ENCODE results near the gene SKA1. TPM values are rescaled to one million over a fixed set of nuclear protein-coding genes. Genes with fewer than 3 reads are reported as not detected.
A peak's percentile ranks its signal among the peaks of the same experiment; 100 is the strongest.

Gene SKA1
- total RNA-seq, 1 experiment from 2014 or later: 20.6 TPM

- Mint-ChIP-seq H3K36me3 (ENCODE audit: insufficient read depth in 1 of 3, low read depth in 3 of 3) (peaks cover 11 to 28% (median 16%) of the 10 kb centered on the region in 3 experiments), H3K27ac (peak overlapping the region in 1 of 3 experiments; percentile 27; a peak in 1 of 7 replicates), H3K4me3 (no peak overlapping the region), H3K4me1 (peaks cover 19 to 20% of the 10 kb centered on the region in 2 experiments), H3K27me3 (ENCODE audit: low read depth) (no peaks in the 10 kb centered on the region; the same call in 1 of the 2 replicates), H3K9me3 (peaks cover 30 to 35% of the 10 kb centered on the region in 2 experiments)
- H3K79me2 ChIP-seq (ENCODE audit: insufficient read depth, low read length): no peaks in the 10 kb centered on the region
- H3K4me2 ChIP-seq (ENCODE audit: insufficient read depth, insufficient read length, low read length): no peak overlapping the region
- H4K91ac ChIP-seq (ENCODE audit: insufficient read length, low read depth, low read length): no peak overlapping the region
- WGBS (ENCODE audit: extremely low coverage, insufficient read length, low lambda C conversion rate): no CpG with 5 or more reads among the region's 4 CpGs
- no peaks in the 10 kb centered on the region for H3K23me2 ChIP-seq (ENCODE audit: insufficient read length, low read depth, low read length, poor library complexity, severe bottlenecking)
- no peaks in the 10 kb centered on the region for H3K79me1 ChIP-seq (ENCODE audit: insufficient read depth, low read depth, low read length, poor library complexity, severe bottlenecking)
- H3K4me1 ChIP-seq (ENCODE audit: insufficient read depth, low read length): no peaks in the 10 kb centered on the region
- H3K23ac ChIP-seq (ENCODE audit: insufficient read length, low read depth, low read length): no peak overlapping the region
- H4K20me1 ChIP-seq (ENCODE audit: control insufficient read depth, insufficient read depth, insufficient read length): no peaks in the 10 kb centered on the region
- no peak overlapping the region for H2BK5ac ChIP-seq (ENCODE audit: insufficient read length, low read length)
- no peak overlapping the region for H2BK15ac ChIP-seq (ENCODE audit: low read depth, low read length)
- H2AFZ ChIP-seq (ENCODE audit: low read length): no peak overlapping the region
- no peak overlapping the region for H3T11ph ChIP-seq (ENCODE audit: low read length)
- H2BK12ac ChIP-seq (ENCODE audit: insufficient read length, low read depth, low read length): no peak overlapping the region
- no peak overlapping the region for H3K9ac ChIP-seq (ENCODE audit: extremely low read depth, insufficient read length, low read length)
- DNase-seq: no peak
- no peak overlapping the region for H3K27ac ChIP-seq (ENCODE audit: insufficient read length, low read depth, low read length)
- H4K5ac ChIP-seq (ENCODE audit: insufficient read length, low read depth, low read length): no peak overlapping the region
- H3K9me3 ChIP-seq (ENCODE audit: control insufficient read depth, low read depth, low read length): peaks cover 9% of the 10 kb centered on the region
- peak overlapping the region; percentile 57 for H2BK120ac ChIP-seq (ENCODE audit: low read depth, low read length, poor library complexity, severe bottlenecking)
- H2BK20ac ChIP-seq (ENCODE audit: low read depth, low read length, poor library complexity, severe bottlenecking): no peak overlapping the region
- no peaks in the 10 kb centered on the region for H3K27me3 ChIP-seq (ENCODE audit: insufficient read depth, low read length)
- H2AK5ac ChIP-seq (ENCODE audit: insufficient read length, low read length): no peak overlapping the region
- no peak overlapping the region for H4K8ac ChIP-seq (replicated peaks; ENCODE audit: insufficient read length, low read depth, low read length)
- H3K4ac ChIP-seq (ENCODE audit: low read depth, low read length): no peak overlapping the region
- H3K18ac ChIP-seq (ENCODE audit: insufficient read length, low read depth, low read length): no peak overlapping the region
- TF ChIP-seq CTCF (conservative IDR thresholded peaks at IDR 0.05): no peak
- H3K56ac ChIP-seq (ENCODE audit: insufficient read length, low read depth, low read length): no peak overlapping the region
- no peak overlapping the region for H3K14ac ChIP-seq (ENCODE audit: insufficient read depth, low read length)
Measured at GRCh38 chr18:50441016-50441415, 66.2 kb downstream of the SKA1 start.
